ENCODE data around the gene ZNF526.
"Not testable (repeated sequence)": the region's sequence is repeated elsewhere in the genome, so short reads cannot be mapped to it uniquely, and the experiment has no call there.

Gene ZNF526

GRCh38 chr19:42266105-42266504 is 46.0 kb downstream of the ZNF526 start:
- DNase-seq (ENCODE audit: low read depth), result not testable (repeated sequence)

- DNase-seq (ENCODE audit: low read depth), result not testable (repeated sequence)
These were observed 47.0 kb downstream of the ZNF526 start for GRCh38 chr19:42266928-42267603.

DNA sequence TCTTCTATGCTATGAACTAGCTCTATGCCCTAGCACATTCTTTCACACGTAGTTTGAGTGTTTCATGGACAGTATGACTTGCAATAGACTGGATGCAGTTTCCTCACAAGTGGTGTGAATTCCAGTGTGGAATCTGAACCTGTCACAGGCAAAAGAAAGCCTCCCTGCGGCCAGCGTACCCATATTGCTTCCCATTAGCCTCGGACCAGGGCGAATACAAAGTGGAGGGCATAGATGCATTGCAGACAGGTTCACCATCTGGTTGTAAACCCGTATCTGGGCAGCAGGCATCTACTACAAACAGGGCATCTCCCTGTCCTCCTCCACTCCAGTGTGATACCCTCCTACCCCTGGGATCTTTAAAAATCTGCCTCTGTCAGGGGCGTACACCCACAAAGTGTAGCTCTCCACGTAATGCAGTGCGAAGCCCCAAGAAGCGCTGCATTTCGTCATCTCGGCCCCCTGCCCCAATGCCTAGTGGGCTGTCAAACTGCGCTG is 47.6 kb downstream of the ZNF526 start:
- DNase-seq (ENCODE audit: low read depth), result no peak

GRCh38 chr19:42268142-42268703 is 48.1 kb downstream of the ZNF526 start:
- DNase-seq (ENCODE audit: low read depth), result peak; percentile 94

GRCh38 chr19:42268704-42269477 is 48.8 kb downstream of the ZNF526 start, which contains the start of gene CIC:
CIC (plus strand) TSS chr19:42269252; CDS start chr19:42271784, 2,532 bp downstream.
- peak; percentile 99 for DNase-seq (ENCODE audit: low read depth)

- DNase-seq (ENCODE audit: low read depth), result no peak
These were observed 49.6 kb downstream of the ZNF526 start for GRCh38 chr19:42269478-42270345.

DNA sequence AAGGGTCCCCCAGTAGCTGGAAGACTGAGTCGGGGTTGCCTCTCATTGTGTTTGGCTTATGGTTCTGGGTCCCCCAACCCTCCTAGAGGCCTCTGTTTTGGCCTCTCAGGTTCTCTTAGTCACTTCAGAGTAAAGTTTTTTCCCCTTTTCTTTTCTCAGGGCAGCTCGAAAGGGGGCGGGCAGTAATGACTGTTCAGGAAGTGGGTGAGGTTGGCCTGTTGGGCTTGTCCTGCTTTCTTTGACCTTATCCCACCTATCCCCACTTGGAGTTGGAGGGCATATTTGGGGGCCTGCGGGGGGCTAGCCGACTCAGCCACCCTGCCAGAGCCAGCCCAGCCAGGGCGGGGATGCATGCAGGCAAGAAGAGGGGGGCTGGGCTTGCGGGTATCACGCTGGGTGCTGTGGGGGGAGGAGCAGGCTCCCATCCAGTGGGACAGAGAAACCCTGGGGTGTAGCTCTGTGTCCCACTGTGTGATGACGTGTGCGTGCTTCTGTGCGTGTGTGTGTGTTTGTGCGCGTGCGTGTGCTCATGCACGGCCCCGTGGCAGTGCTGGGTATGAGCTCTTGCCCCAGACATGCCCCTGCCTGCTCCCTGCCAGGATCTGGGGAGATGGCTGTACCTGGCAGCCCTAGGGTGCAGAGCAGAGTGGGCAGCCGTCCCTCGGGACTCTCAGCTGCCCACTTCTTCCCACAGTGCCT is 50.4 kb downstream of the ZNF526 start:
- DNase-seq (ENCODE audit: low read depth), result peak; percentile 40

DNA sequence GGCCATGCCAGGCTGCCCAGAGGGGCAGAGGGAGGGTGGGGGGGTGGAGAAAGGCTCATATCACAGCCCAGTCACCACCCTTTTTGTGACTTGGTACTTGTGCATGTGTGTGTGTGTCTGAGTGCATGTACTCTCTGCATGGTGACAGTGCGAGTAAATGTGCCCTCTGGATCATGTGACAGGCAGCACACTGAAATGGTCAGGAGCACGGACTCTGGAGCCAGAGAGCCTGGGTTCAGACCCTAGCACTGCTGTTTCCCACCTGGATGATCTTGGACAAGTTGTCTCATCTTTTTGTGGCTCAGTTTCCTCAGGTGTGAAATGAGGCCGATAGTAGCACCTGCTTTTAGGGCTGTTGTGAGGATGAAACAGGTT is 50.9 kb downstream of the ZNF526 start:
- no peak for DNase-seq (ENCODE audit: low read depth)

GRCh38 chr19:42271861-42272534 is 51.9 kb downstream of the ZNF526 start:
- no peak for DNase-seq (ENCODE audit: low read depth)

DNA sequence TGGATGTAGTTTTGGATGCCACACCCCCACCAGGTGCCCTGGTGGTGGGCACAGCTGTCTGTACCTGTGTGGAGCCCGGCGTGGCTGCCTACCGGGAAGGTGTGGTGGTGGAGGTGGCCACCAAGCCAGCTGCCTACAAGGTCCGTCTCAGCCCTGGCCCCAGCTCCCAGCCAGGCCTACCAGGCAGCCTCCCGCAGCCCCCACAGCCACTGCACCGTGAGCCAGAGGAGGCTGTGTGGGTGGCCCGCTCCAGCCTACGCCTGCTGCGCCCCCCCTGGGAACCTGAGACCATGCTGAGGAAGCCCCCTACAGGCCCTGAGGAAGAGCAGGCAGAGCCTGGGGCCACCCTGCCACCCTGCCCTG is 52.4 kb downstream of the ZNF526 start:
- DNase-seq (ENCODE audit: low read depth), result no peak

DNA sequence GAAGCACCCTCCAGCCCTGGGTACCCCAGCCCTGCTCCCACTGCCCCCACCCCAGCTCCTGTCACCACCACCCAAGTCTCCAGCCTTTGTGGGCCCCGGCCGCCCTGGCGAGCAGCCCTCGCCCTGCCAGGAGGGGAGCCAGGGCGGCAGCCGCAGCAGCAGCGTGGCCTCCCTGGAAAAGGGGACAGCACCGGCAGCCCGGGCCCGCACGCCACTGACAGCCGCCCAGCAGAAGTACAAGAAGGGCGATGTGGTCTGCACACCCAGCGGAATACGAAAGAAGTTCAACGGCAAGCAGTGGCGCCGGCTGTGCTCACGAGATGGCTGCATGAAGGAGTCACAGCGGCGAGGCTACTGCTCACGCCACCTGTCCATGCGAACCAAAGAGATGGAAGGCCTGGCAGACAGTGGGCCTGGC is 52.9 kb downstream of the ZNF526 start:
- DNase-seq (ENCODE audit: low read depth), result no peak

GRCh38 chr19:42273407-42274064 is 53.4 kb downstream of the ZNF526 start:
- no peak for DNase-seq (ENCODE audit: low read depth)

- DNase-seq (ENCODE audit: low read depth), result no peak
These were observed 54.1 kb downstream of the ZNF526 start for GRCh38 chr19:42274065-42274682.

DNA sequence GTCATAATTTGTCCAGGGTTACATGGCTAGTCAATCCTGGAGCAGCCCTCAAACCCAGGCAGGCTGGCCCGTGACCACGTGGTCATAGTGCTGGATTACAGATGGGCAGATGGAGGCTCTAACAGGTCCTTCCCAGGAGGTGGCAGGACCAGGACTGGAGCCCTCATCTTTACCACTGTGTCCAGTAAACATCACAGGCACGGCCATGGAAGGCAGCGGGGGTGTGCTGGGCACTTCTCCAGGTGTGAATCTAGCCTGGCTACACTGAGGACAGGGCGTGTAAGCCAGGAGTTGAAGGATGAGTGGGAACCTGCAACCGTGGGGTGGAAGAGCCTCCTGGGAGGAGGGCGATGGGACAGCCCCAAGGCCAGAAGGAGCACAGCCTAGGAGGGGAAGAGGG is 55.0 kb downstream of the ZNF526 start:
- no peak for DNase-seq (ENCODE audit: low read depth)

GRCh38 chr19:42275517-42275916 is 55.4 kb downstream of the ZNF526 start:
- DNase-seq (ENCODE audit: low read depth), result no peak

DNA sequence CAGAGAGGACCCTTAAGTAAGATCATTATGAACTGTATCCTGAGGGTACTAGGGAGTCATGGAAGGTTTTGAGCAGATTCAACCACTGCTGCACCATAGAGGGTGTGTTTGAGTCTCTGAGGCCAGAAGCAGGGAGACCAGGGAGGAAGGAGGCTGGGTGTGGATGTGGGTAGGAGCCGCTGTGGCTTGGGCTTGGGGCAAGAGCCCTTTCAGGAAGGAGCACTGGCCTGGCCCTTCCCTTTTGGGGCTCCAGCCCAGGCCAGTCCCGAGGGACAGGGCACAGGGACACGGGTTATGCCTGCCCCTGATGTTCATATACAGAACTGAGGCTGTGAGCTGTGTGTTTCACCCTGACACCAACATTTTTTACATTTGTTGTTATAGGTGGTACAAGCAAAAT is 56.2 kb downstream of the ZNF526 start:
- DNase-seq (ENCODE audit: low read depth), result no peak

DNA sequence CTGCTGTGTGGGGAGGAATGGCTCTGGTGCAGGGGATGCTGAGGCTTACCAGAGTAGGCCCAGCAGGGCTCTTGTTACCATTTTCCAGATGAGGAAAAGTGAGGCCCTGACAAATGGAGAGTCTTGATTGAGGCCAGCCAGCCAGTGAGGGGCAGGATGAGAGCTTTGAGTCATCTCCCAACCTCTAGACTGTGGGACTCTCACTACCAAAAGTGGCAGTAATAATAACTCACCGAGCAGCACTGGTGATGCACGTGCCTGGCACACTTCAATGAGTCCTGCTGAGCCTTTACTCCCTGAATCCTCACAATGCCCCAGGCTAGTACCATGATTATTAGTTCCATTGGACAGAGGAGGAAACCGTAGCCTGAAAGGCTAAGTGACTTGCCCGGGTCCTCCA is 56.7 kb downstream of the ZNF526 start:
- DNase-seq (ENCODE audit: low read depth), result no peak

All from activated T-helper 9 cell treated with anti-CD3 and anti-CD28 coated beads, Interleukin-2, amount 50 U/mL, for 16 hours (primary cell).